Measurements from ENCODE around the gene GDI1.

Gene GDI1

DNA sequence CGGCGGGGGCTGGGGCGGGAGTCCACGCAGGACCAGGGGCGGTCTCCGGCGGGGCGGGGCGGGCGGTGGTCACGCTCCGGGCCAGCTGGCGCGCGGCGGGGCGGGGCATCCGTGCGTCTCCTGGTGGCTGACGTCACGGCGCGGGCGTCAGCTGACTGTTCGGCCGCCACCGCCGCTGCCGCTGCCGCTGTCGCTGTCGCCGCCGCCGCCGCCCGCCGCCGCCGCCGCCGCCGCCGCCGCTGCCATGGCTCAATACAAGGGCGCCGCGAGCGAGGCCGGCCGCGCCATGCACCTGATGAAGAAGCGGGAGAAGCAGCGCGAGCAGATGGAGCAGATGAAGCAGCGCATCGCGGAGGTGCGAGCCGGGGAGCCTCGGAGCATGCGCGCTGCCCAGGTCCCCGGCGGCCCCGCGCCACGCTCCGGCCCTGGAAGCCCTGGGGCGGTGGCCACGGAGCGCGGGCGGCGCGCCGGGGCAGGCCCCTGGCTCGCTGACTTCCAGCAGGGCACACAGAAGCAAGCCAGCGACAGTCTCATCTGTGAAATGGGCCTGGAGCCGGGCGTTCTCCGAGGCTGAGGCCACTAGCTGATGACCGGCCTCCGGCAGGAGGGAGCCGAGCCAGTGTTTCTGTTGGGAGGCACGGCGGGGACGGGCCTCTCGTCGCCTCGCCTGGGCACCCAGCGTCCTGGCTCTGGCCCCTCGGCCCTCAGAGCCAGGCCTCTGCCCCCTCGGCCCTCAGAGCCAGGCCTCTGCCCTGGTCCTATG, 7.2 kb downstream of the GDI1 start, which contains the start of gene FAM50A (continued):
- TF ChIP-seq, protein P1, sequence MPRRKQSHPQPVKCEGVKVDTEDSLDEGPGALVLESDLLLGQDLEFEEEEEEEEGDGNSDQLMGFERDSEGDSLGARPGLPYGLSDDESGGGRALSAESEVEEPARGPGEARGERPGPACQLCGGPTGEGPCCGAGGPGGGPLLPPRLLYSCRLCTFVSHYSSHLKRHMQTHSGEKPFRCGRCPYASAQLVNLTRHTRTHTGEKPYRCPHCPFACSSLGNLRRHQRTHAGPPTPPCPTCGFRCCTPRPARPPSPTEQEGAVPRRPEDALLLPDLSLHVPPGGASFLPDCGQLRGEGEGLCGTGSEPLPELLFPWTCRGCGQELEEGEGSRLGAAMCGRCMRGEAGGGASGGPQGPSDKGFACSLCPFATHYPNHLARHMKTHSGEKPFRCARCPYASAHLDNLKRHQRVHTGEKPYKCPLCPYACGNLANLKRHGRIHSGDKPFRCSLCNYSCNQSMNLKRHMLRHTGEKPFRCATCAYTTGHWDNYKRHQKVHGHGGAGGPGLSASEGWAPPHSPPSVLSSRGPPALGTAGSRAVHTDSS (tag by site-specific recombination; IDR thresholded peaks at IDR 0.05) = no peak
- TF ChIP-seq ZNF660 (tag by site-specific recombination; IDR thresholded peaks at IDR 0.05) (0 out of 2 replicates have a peak, but pooled peaks have one; percentile 46), KLF10 (tag by site-specific recombination; IDR thresholded peaks at IDR 0.05) (peak; percentile 35; the same call in 1 of the 2 replicates), HOXC10 (CRISPR knock-in tag; IDR thresholded peaks at IDR 0.05) (no peak)

DNA sequence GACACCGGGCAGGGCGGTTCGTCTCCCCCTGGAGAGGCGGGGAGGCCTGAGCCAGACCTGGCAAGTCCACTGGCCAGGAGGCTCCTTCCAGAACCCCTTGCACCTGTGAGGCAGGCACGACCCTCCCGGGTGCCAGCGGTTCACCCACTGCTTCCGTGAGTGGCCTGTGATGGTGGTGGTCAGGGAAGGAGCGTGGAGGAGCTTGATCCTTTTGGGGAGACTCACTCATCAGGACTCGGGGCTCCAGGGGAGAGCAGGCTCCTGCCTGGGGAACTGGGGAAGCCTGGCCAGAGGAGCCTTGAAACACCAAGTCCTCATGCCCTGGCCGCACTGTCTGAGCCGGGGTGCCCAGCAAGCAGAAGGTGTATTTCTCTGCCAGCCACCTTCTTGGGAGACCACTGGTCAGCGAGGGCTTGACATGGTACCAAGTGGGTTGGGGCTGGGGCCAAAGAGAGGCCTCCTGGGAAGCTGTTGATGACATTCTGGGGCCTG, 7.8 kb downstream of the GDI1 start:
- POLR2A ChIA-PET = interaction anchor here (0.7 to 1.1 kb wide), 5 partner anchors 9 to 74 kb away, joined by 3 to 4 read pairs (median 3); no protein-coding TSS in a partner anchor
- H3K4me3 ChIP-seq (ENCODE audit: low read depth, low read length) = peak overlapping the region; percentile 51
- H3K36me3 ChIP-seq (ENCODE audit: control insufficient read depth in 2 of 2, insufficient read depth in 1 of 2, low read length in 2 of 2) = peaks cover 4 to 79% of the 10 kb centered on the region in 2 experiments; a peak in 2 of 3 replicates

More for the DNA sequence above, 7.8 kb downstream of the GDI1 start:
- no peak for TF ChIP-seq ZNF549 (tag by site-specific recombination; IDR thresholded peaks at IDR 0.05)
- no peak for TF ChIP-seq ZNF146 (tag by site-specific recombination; IDR thresholded peaks at IDR 0.05)
- no peak for TF ChIP-seq ZNF324 (tag by site-specific recombination; IDR thresholded peaks at IDR 0.05)
- TF ChIP-seq, protein P2, sequence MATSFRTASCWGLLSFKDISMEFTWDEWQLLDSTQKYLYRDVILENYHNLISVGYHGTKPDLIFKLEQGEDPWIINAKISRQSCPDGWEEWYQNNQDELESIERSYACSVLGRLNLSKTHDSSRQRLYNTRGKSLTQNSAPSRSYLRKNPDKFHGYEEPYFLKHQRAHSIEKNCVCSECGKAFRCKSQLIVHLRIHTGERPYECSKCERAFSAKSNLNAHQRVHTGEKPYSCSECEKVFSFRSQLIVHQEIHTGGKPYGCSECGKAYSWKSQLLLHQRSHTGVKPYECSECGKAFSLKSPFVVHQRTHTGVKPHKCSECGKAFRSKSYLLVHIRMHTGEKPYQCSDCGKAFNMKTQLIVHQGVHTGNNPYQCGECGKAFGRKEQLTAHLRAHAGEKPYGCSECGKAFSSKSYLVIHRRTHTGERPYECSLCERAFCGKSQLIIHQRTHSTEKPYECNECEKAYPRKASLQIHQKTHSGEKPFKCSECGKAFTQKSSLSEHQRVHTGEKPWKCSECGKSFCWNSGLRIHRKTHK (tag by site-specific recombination; IDR thresholded peaks at IDR 0.05) = no peak
- TF ChIP-seq, protein P3, sequence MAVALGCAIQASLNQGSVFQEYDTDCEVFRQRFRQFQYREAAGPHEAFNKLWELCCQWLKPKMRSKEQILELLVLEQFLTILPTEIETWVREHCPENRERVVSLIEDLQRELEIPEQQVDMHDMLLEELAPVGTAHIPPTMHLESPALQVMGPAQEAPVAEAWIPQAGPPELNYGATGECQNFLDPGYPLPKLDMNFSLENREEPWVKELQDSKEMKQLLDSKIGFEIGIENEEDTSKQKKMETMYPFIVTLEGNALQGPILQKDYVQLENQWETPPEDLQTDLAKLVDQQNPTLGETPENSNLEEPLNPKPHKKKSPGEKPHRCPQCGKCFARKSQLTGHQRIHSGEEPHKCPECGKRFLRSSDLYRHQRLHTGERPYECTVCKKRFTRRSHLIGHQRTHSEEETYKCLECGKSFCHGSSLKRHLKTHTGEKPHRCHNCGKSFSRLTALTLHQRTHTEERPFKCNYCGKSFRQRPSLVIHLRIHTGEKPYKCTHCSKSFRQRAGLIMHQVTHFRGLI (tag by site-specific recombination; IDR thresholded peaks at IDR 0.05) = no peak
- TF ChIP-seq, protein P4, sequence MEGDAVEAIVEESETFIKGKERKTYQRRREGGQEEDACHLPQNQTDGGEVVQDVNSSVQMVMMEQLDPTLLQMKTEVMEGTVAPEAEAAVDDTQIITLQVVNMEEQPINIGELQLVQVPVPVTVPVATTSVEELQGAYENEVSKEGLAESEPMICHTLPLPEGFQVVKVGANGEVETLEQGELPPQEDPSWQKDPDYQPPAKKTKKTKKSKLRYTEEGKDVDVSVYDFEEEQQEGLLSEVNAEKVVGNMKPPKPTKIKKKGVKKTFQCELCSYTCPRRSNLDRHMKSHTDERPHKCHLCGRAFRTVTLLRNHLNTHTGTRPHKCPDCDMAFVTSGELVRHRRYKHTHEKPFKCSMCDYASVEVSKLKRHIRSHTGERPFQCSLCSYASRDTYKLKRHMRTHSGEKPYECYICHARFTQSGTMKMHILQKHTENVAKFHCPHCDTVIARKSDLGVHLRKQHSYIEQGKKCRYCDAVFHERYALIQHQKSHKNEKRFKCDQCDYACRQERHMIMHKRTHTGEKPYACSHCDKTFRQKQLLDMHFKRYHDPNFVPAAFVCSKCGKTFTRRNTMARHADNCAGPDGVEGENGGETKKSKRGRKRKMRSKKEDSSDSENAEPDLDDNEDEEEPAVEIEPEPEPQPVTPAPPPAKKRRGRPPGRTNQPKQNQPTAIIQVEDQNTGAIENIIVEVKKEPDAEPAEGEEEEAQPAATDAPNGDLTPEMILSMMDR (tag by site-specific recombination; IDR thresholded peaks at IDR 0.05) = no peak
- TF ChIP-seq, protein P5, sequence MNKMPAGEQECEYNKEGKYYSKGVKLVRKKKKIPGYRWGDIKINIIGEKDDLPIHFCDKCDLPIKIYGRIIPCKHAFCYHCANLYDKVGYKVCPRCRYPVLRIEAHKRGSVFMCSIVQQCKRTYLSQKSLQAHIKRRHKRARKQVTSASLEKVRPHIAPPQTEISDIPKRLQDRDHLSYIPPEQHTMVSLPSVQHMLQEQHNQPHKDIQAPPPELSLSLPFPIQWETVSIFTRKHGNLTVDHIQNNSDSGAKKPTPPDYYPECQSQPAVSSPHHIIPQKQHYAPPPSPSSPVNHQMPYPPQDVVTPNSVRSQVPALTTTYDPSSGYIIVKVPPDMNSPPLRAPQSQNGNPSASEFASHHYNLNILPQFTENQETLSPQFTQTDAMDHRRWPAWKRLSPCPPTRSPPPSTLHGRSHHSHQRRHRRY (tag by site-specific recombination; IDR thresholded peaks at IDR 0.05) = no peak
- TF ChIP-seq ZNF529 (tag by site-specific recombination; IDR thresholded peaks at IDR 0.05; ENCODE audit: insufficient replicate concordance) = no peak
- TF ChIP-seq, protein P6, sequence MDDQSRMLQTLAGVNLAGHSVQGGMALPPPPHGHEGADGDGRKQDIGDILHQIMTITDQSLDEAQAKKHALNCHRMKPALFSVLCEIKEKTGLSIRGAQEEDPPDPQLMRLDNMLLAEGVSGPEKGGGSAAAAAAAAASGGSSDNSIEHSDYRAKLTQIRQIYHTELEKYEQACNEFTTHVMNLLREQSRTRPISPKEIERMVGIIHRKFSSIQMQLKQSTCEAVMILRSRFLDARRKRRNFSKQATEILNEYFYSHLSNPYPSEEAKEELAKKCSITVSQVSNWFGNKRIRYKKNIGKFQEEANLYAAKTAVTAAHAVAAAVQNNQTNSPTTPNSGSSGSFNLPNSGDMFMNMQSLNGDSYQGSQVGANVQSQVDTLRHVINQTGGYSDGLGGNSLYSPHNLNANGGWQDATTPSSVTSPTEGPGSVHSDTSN (CRISPR knock-in tag; IDR thresholded peaks at IDR 0.05) = no peak
- TF ChIP-seq ZNF585B (tag by site-specific recombination; IDR thresholded peaks at IDR 0.05) = no peak
- TF ChIP-seq, protein P7, sequence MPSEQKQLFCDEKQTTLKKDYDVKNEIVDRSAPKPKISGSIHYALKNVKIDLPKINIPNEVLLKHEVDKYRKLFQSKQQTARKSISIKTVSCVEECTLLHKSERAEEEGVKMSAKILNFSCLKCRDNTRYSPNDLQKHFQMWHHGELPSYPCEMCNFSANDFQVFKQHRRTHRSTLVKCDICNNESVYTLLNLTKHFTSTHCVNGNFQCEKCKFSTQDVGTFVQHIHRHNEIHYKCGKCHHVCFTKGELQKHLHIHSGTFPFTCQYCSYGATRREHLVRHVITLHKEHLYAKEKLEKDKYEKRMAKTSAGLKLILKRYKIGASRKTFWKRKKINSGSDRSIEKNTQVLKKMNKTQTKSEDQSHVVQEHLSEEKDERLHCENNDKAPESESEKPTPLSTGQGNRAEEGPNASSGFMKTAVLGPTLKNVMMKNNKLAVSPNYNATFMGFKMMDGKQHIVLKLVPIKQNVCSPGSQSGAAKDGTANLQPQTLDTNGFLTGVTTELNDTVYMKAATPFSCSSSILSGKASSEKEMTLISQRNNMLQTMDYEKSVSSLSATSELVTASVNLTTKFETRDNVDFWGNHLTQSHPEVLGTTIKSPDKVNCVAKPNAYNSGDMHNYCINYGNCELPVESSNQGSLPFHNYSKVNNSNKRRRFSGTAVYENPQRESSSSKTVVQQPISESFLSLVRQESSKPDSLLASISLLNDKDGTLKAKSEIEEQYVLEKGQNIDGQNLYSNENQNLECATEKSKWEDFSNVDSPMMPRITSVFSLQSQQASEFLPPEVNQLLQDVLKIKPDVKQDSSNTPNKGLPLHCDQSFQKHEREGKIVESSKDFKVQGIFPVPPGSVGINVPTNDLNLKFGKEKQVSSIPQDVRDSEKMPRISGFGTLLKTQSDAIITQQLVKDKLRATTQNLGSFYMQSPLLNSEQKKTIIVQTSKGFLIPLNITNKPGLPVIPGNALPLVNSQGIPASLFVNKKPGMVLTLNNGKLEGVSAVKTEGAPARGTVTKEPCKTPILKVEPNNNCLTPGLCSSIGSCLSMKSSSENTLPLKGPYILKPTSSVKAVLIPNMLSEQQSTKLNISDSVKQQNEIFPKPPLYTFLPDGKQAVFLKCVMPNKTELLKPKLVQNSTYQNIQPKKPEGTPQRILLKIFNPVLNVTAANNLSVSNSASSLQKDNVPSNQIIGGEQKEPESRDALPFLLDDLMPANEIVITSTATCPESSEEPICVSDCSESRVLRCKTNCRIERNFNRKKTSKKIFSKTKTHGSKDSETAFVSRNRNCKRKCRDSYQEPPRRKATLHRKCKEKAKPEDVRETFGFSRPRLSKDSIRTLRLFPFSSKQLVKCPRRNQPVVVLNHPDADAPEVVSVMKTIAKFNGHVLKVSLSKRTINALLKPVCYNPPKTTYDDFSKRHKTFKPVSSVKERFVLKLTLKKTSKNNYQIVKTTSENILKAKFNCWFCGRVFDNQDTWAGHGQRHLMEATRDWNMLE (tag by site-specific recombination; conservative IDR thresholded peaks at IDR 0.05; ENCODE audit: low read depth) = no peak
- TF ChIP-seq ZNF664 (tag by site-specific recombination; IDR thresholded peaks at IDR 0.05) = no peak
- TF ChIP-seq ZNF157 (tag by site-specific recombination; IDR thresholded peaks at IDR 0.05) = no peak
- TF ChIP-seq ZNF776 (tag by site-specific recombination; IDR thresholded peaks at IDR 0.05; ENCODE audit: borderline replicate concordance) = no peak
- TF ChIP-seq MEIS1 (CRISPR knock-in tag; IDR thresholded peaks at IDR 0.05; ENCODE audit: borderline replicate concordance) = no peak
- no peak for TF ChIP-seq WT1 (tag by site-specific recombination; IDR thresholded peaks at IDR 0.05)
- TF ChIP-seq ZFHX2 (tag by site-specific recombination; conservative IDR thresholded peaks at IDR 0.05) = no peak
- Histone ChIP-seq H3K9me3 (ENCODE audit: control insufficient read depth, insufficient read depth, low read depth, low read length) (no peaks in the 10 kb centered on the region), H3K4me1 (ENCODE audit: control insufficient read depth, insufficient read depth, low read length) (no peaks in the 10 kb centered on the region), H3K27ac (ENCODE audit: extremely low read depth, low read depth, low read length) (peak overlapping the region; percentile 77)
- CTCF ChIA-PET = interaction anchor here (0.6 to 0.8 kb wide), 4 partner anchors 17 to 443 kb away, joined by 3 to 4 read pairs (median 4); no protein-coding TSS in a partner anchor

Measured in HEK293 (cell line).